Stimulated activated naive CD8-positive, alpha-beta T cell treated with anti-CD3 and anti-CD28 coated beads, Interleukin-15, amount 100 ng/mL, for 72 hours (primary cell): ENCODE measurements around the gene DEFB126.
"Not testable (repeated sequence)": the region's sequence is repeated elsewhere in the genome, so short reads cannot be mapped to it uniquely, and the experiment has no call there.

Experiments used
- ATAC-seq: fragments of 150-1000 bp; cut with Tn5 transposase; 2 replicates; pipeline ENCODE4 v1.10.0; 2021; ENCODE audit warnings: mild to moderate bottlenecking, moderate library complexity
- DNase-seq, 2 donors: peaks; one replicate each; pipeline ENCODE4 v3.0.0; 2021 to 2022
- H3K27ac Mint-ChIP-seq, 2 donors: one replicate each; pipeline ENCODE4 v1.8.0; 2022; ENCODE audit warnings: mild to moderate bottlenecking in 2 of 2, mixed read lengths in 2 of 2, moderate library complexity in 2 of 2
- H3K27me3 Mint-ChIP-seq: one replicate; pipeline ENCODE4 v1.8.0; 2022; ENCODE audit warnings: mixed read lengths
- H3K4me1 Mint-ChIP-seq: one replicate; pipeline ENCODE4 v1.8.0; 2022; ENCODE audit warnings: mild to moderate bottlenecking, mixed read lengths
- H3K4me3 Mint-ChIP-seq, 2 donors: one replicate each; pipeline ENCODE4 v1.8.0; 2022; ENCODE audit warnings: mild to moderate bottlenecking in 2 of 2, mixed read lengths in 2 of 2, moderate library complexity in 1 of 2
- H3K9me3 Mint-ChIP-seq, 2 donors: one replicate each; pipeline ENCODE4 v1.8.0; 2022; ENCODE audit warnings: mixed read lengths in 2 of 2

Gene DEFB126, protein sequence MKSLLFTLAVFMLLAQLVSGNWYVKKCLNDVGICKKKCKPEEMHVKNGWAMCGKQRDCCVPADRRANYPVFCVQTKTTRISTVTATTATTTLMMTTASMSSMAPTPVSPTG

GRCh38 chr20:142290-142689, at the start of gene DEFB126:
Gene DEFB126, plus strand, starts transcription at chr20:142590. Its CDS starts 39 bp downstream, at chr20:142629.
- DNase-seq = no peak
- no peak for ATAC-seq
- Mint-ChIP-seq H3K9me3 (no peaks in the 10 kb centered on the region), H3K27me3 (peaks cover 64% of the 10 kb centered on the region), H3K4me1 (no peaks in the 10 kb centered on the region), H3K4me3 (no peak within 1 kb of the TSS), H3K27ac (no peak within 1 kb of the TSS)

DNA sequence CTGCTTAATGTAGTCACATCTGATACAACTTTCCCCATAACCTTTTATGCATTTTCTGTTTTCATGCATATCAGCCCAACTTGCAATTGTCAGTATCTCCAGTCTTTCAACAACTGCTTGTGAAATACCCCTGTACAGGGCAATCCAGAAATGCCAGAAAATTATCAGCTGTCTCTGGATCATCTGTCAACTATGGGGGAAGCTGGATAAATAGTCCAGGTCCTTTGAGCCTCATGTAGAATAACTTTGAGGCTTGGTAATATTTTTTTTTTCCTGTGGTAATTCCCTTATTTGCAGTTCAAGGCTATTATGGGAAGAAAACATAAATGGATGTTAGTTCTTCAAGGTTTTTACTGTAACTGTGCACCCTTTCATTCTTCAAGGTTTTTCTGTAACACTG, 48.7 kb upstream of the DEFB126 start:
- H3K27me3 Mint-ChIP-seq = peaks cover 49% of the 10 kb centered on the region
- DNase-seq (no peak), ATAC-seq (no peak)
- no peaks in the 10 kb centered on the region for H3K4me1 Mint-ChIP-seq
- peaks cover 19 to 20% of the 10 kb centered on the region in 2 donors for H3K9me3 Mint-ChIP-seq
- H3K27ac Mint-ChIP-seq = no peak overlapping the region
- H3K4me3 Mint-ChIP-seq = no peak overlapping the region

- Mint-ChIP-seq H3K27me3 (peaks cover 41% of the 10 kb centered on the region), H3K9me3 (peaks cover 19 to 20% of the 10 kb centered on the region in 2 donors), H3K4me3 (no peak overlapping the region), H3K4me1 (no peaks in the 10 kb centered on the region), H3K27ac (no peak overlapping the region)
- ATAC-seq (no peak), DNase-seq (no peak)
Measured at GRCh38 chr20:95215-95614, 47.2 kb upstream of the DEFB126 start.

DNA sequence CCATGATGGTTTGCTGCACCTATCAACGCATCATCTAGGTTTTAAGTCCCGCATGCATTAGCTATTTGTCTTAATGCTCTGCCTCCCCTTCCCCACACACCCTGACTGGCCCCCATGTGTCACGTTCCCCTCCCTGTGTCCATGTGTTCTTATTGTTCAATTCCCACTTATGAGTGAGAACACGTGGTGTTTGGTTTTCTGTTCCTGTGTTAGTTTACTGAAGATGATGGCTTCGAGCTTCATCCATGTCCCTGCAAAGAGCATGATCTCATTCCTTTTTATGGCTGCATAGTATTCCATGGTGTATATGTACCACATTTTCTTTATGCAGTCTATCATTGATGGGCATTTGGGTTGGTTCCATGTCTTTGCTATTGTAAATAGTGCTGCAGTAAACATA, 44.7 kb upstream of the DEFB126 start:
- peaks cover 36% of the 10 kb centered on the region for H3K27me3 Mint-ChIP-seq
- not testable (repeated sequence) for DNase-seq, ATAC-seq, H3K4me3 Mint-ChIP-seq, H3K27ac Mint-ChIP-seq, H3K4me1 Mint-ChIP-seq
- peaks cover 19 to 20% of the 10 kb centered on the region in 2 donors for H3K9me3 Mint-ChIP-seq

DNA sequence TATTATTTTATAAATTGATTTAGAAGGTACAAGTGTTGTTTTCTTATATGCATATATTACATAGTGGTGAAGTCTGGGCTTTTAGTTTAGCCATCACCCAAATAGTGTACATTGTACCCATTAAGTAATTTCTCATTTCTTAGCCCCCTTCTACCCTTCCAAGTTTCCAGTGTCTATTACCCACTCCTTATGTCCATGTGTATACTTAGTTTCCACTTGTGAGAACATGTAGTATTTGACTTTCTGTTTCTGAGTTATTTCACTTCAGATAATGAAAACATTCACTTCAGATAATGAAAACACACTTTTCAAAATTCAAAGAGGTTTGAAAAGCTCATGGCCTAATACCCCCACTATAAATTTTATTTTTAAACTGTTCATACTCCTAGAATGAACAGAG, 40.4 kb upstream of the DEFB126 start:
- Mint-ChIP-seq H3K9me3 (no peaks in the 10 kb centered on the region), H3K4me1 (no peaks in the 10 kb centered on the region), H3K27ac (no peak overlapping the region), H3K27me3 (peaks cover 49% of the 10 kb centered on the region), H3K4me3 (no peak overlapping the region)
- no peak for DNase-seq
- ATAC-seq = no peak

GRCh38 chr20:103456-103855, 38.9 kb upstream of the DEFB126 start:
- DNase-seq = no peak
- ATAC-seq = no peak
- Mint-ChIP-seq H3K4me3 (no peak overlapping the region), H3K27ac (no peak overlapping the region), H3K27me3 (peaks cover 64% of the 10 kb centered on the region), H3K4me1 (no peaks in the 10 kb centered on the region), H3K9me3 (no peaks in the 10 kb centered on the region)

GRCh38 chr20:112396-112795, 30.0 kb upstream of the DEFB126 start:
- DNase-seq (no peak), ATAC-seq (no peak)
- Mint-ChIP-seq H3K4me3 (no peak overlapping the region), H3K27me3 (peaks cover 48% of the 10 kb centered on the region), H3K4me1 (no peaks in the 10 kb centered on the region), H3K9me3 (peaks cover 11 to 14% of the 10 kb centered on the region in 2 donors), H3K27ac (no peak overlapping the region)

DNA sequence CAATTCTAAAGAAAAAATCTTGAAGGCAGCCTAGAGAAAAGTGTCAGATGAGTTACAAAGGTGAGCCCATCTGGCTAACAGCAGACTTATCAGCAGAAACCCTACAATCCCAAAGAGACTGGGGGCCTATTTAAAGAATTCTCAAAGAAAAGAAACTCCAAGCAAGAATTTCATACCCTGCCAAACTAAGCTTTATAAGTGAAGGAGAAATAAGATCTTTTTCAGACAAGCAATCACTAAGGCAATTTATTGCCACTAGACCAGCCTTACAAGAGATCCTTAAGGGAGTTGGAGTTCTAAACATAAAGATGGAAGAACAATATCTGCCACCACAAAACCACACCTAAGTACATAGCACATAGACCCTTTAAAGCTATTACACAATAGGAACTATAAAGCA, 24.9 kb upstream of the DEFB126 start:
- H3K27ac Mint-ChIP-seq = no peak overlapping the region
- H3K4me3 Mint-ChIP-seq = no peak overlapping the region
- DNase-seq (no peak), ATAC-seq (no peak)
- H3K9me3 Mint-ChIP-seq = peaks cover 11 to 22% of the 10 kb centered on the region in 2 donors
- no peaks in the 10 kb centered on the region for H3K4me1 Mint-ChIP-seq
- H3K27me3 Mint-ChIP-seq = peaks cover 50% of the 10 kb centered on the region

- H3K4me3 Mint-ChIP-seq, H3K9me3 Mint-ChIP-seq, H3K27ac Mint-ChIP-seq: not testable (repeated sequence)
Measured at GRCh38 chr20:129786-130323, 12.5 kb upstream of the DEFB126 start.

GRCh38 chr20:137668-138490, 4.5 kb upstream of the DEFB126 start:
- ATAC-seq = no peak
- no peak overlapping the region for H3K4me3 Mint-ChIP-seq
- peak; percentile 3 to 27 for DNase-seq
- H3K9me3 Mint-ChIP-seq = peaks cover 0 to 11% of the 10 kb centered on the region in 2 donors
- H3K4me1 Mint-ChIP-seq = no peaks in the 10 kb centered on the region
- H3K27me3 Mint-ChIP-seq = peaks cover 45% of the 10 kb centered on the region
- no peak overlapping the region for H3K27ac Mint-ChIP-seq

More at GRCh38 chr20:129786-130323, 12.5 kb upstream of the DEFB126 start:
- H3K4me1 Mint-ChIP-seq, DNase-seq, ATAC-seq: not testable (repeated sequence)
- H3K27me3 Mint-ChIP-seq = peaks cover 29% of the 10 kb centered on the region

DNA sequence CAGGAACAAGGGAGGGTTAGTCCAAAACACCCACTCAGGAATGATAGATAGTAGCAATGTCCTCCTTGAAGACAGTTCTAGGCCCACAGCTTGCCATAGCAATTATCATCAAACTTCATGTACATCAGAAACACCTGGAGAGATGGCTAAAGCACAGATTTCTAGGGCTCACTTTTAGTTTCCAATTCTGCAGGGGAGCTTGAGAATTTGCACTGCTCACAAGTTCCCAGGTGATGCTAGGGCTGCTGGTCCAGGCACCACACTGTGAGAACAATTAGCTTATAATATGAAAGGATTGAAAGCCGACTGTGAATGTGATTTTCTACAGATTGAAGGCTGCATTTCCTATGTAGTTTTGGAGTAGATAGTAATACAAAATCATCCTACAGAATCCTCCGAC, 3.5 kb downstream of the DEFB126 start:
- ATAC-seq = no peak
- Mint-ChIP-seq H3K4me3 (no peak overlapping the region), H3K9me3 (no peaks in the 10 kb centered on the region), H3K27ac (no peak overlapping the region), H3K27me3 (peaks cover 43% of the 10 kb centered on the region), H3K4me1 (no peaks in the 10 kb centered on the region)
- no peak for DNase-seq

GRCh38 chr20:152131-152530, 9.7 kb downstream of the DEFB126 start:
- Mint-ChIP-seq H3K4me1 (no peaks in the 10 kb centered on the region), H3K4me3 (no peak overlapping the region), H3K27me3 (peaks cover 45% of the 10 kb centered on the region), H3K27ac (no peak overlapping the region), H3K9me3 (no peaks in the 10 kb centered on the region)
- ATAC-seq = no peak
- no peak for DNase-seq

DNA sequence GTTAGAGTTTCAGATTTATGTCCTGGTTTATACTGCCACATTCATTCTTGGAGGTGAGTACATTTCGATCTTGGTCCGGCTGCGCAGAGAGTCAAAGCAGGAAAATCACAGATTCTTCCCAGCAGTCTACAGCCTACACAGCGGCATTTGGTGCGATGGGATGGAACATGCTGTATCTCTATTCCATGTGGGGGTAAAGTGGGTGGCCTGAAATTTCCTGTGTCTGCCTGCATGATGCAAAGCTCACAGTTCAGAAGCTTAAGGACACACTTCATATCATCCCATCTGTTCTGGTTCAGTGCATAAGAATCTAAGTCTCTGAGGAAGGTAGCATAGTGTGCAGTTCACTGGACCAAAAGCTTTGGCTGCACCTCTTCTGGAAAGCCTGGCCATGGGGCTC, 14.8 kb downstream of the DEFB126 start, which contains the start of gene DEFB127:
Gene DEFB127, plus strand, starts transcription at position 301 of the 400 bp plus-strand sequence. Its CDS starts 91 bp downstream, at position 392.
- no peaks in the 10 kb centered on the region for H3K9me3 Mint-ChIP-seq
- peak within 1 kb of the TSS in 1 of 2 donors; percentile 58 for H3K27ac Mint-ChIP-seq
- no peak within 1 kb of the TSS for H3K4me3 Mint-ChIP-seq
- peaks cover 50% of the 10 kb centered on the region for H3K27me3 Mint-ChIP-seq
- ATAC-seq (no peak), DNase-seq (no peak)
- no peaks in the 10 kb centered on the region for H3K4me1 Mint-ChIP-seq

DNA sequence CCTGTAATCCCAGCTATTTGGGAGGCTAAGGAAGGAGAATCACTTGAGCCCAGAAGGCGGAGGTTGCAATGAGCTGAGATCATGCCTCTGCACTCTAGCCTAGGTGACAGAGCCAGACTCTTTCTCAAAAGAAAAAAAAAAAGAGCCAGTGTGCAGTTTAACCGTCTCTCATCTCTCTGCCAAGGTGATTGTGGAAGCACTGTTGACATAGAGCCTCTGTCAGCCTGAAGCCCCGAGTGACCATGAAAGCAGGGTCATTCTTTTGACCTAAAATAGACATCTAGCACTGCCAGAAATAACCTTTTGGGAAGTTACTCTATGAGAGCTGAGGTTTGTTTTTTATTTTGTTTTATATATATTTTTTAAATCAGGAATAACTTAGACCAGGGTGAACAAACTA, 22.2 kb downstream of the DEFB126 start:
- no peak overlapping the region for H3K27ac Mint-ChIP-seq
- ATAC-seq = no peak
- no peak for DNase-seq
- H3K4me3 Mint-ChIP-seq = no peak overlapping the region
- no peaks in the 10 kb centered on the region for H3K9me3 Mint-ChIP-seq
- no peaks in the 10 kb centered on the region for H3K4me1 Mint-ChIP-seq
- peaks cover 18% of the 10 kb centered on the region for H3K27me3 Mint-ChIP-seq

- Mint-ChIP-seq H3K9me3 (no peaks in the 10 kb centered on the region), H3K27me3 (peaks cover 15% of the 10 kb centered on the region), H3K4me3 (no peak overlapping the region), H3K27ac (no peak overlapping the region), H3K4me1 (no peaks in the 10 kb centered on the region)
- DNase-seq (no peak), ATAC-seq (no peak)
Measured at GRCh38 chr20:168876-169275, 26.5 kb downstream of the DEFB126 start.

DNA sequence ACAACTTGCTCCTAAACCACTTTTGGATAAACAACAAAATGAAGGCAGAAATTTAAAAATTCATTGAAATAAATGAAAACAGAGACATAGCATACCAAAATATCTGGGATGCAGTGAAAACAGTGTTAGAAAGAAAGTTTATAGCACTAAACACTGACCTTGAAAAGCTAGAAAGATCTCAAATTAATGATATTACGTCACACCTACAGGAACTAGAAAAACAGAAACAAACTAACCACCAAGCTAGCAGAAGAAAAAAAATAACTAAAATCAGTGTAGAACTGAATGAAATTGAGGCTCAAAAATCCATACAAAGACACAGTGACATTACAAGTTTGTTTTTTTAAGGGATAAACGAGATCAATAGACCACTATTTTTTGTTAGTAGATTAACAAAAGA, 41.9 kb downstream of the DEFB126 start:
- Mint-ChIP-seq H3K9me3 (peaks cover 18 to 25% of the 10 kb centered on the region in 2 donors), H3K4me1 (peaks cover 12% of the 10 kb centered on the region), H3K27ac (no peak overlapping the region), H3K27me3 (peaks cover 66% of the 10 kb centered on the region), H3K4me3 (no peak overlapping the region)
- DNase-seq (no peak), ATAC-seq (no peak)
